SK-N-SH (cell line): ENCODE measurements around the gene ACYP2. TPM values are rescaled to one million over a fixed set of nuclear protein-coding genes. Genes with fewer than 3 reads are reported as not detected.

ENCODE experiments used
- CTCF ChIA-PET: fragments of 300-600, 350-600 bp; formaldehyde crosslinking; extraction: SDS; loops from one replicate; lab custom pipeline; 2021; lab: Yijun Ruan, JAX
- POLR2A ChIA-PET: fragments of 350-600 bp; sonication (Branson Sonifier 250); formaldehyde crosslinking; extraction: SDS; loops from one replicate; lab custom pipeline; 2020; ENCODE audit warnings: antibody characterized with exemption, inconsistent platforms; lab: Yijun Ruan, JAX
- DNase-seq: peaks from one replicate; pipeline ENCODE4 v3.0.0; 2012
- H2AFZ ChIP-seq: fragments of 200-600 bp; sonication (generic); 2 replicates; pipeline ENCODE4 v1.8.1; 2016; ENCODE audit warnings: antibody characterized with exemption, mild to moderate bottlenecking, low read depth
- H3F3A ChIP-seq: fragments of 200-600 bp; sonication (generic); replicated peaks from 2 replicates; pipeline ENCODE3; 2016; ENCODE audit warnings: antibody characterized with exemption, mild to moderate bottlenecking; ENCODE audit not compliant: insufficient read depth
- H3K27ac ChIP-seq, 2 experiments: fragments of 200-500 bp in 1 of 2; fragments of 200-600 bp in 1 of 2; sonication (Bioruptor generic) in 1 of 2; sonication (generic), shearing (Covaris generic) in 1 of 2; 2 replicates each; pipeline versions ENCODE4 v1.5.1 to v1.6.1; 2014 to 2016; ENCODE audit warnings: low read depth in 2 of 2, inconsistent platforms in 1 of 2, low read length in 1 of 2, mild to moderate bottlenecking in 1 of 2, mixed read lengths in 1 of 2
- H3K27me3 ChIP-seq: fragments of 200-600 bp; sonication (generic), shearing (Covaris generic); 2 replicates; pipeline ENCODE4 v1.6.1; 2016; ENCODE audit warnings: mixed run types; ENCODE audit not compliant: insufficient read depth
- H3K36me3 ChIP-seq, 2 experiments: fragments of 200-500 bp in 1 of 2; fragments of 200-600 bp in 1 of 2; sonication (Bioruptor generic) in 1 of 2; sonication (generic) in 1 of 2; replicated peaks in 1 of 2; 2 replicates each; pipeline versions ENCODE3 to v1.5.1; 2014 to 2016; ENCODE audit warnings: low read length in 1 of 2, mild to moderate bottlenecking in 1 of 2; ENCODE audit not compliant: insufficient read depth in 2 of 2, control insufficient read depth in 1 of 2
- H3K4me1 ChIP-seq, 2 experiments: fragments of 200-500 bp in 1 of 2; fragments of 200-600 bp in 1 of 2; sonication (Bioruptor generic) in 1 of 2; sonication (generic), shearing (Covaris generic) in 1 of 2; 2 replicates each; pipeline versions ENCODE4 v1.5.1 to v1.6.1; 2014 to 2016; ENCODE audit warnings: low read depth in 1 of 2, low read length in 1 of 2, mixed run types in 1 of 2; ENCODE audit not compliant: insufficient read depth in 2 of 2, control insufficient read depth in 1 of 2
- H3K4me2 ChIP-seq: fragments of 200-600 bp; sonication (generic), shearing (Covaris generic); 2 replicates; pipeline ENCODE4 v1.6.1; 2017; ENCODE audit warnings: mixed run types
- H3K4me3 ChIP-seq, 2 experiments: fragments of 200-500 bp in 1 of 2; fragments of 200-600 bp in 1 of 2; sonication (Bioruptor generic) in 1 of 2; sonication (generic), shearing (Covaris generic) in 1 of 2; 2 replicates each; pipeline versions ENCODE4 v1.5.1 to v1.8.1; 2014 to 2016; ENCODE audit warnings: low read depth in 2 of 2, inconsistent platforms in 1 of 2, low read length in 1 of 2, mild to moderate bottlenecking in 1 of 2, mixed read lengths in 1 of 2, moderate library complexity in 1 of 2
- H3K79me2 ChIP-seq: fragments of 200-600 bp; sonication (generic); 2 replicates; pipeline ENCODE4 v1.8.1; 2017; ENCODE audit warnings: mild to moderate bottlenecking; ENCODE audit not compliant: insufficient read depth
- H3K9ac ChIP-seq: fragments of 200-600 bp; sonication (generic); 2 replicates; pipeline ENCODE4 v1.6.1; 2017; ENCODE audit warnings: mixed run types
- H3K9me2 ChIP-seq: fragments of 200-600 bp; sonication (generic); 2 replicates; pipeline ENCODE4 v1.6.1; 2017; ENCODE audit warnings: mixed run types
- H3K9me3 ChIP-seq: fragments of 200-600 bp; sonication (generic); 2 replicates; pipeline ENCODE4 v1.6.1; 2017; ENCODE audit warnings: mixed run types, mild to moderate bottlenecking, moderate library complexity
- H4K20me1 ChIP-seq: fragments of 200-600 bp; sonication (generic); 2 replicates; pipeline ENCODE4 v1.6.1; 2017; ENCODE audit warnings: mild to moderate bottlenecking, mixed run types; ENCODE audit not compliant: insufficient read depth
- CHD2 ChIP-seq: fragments of 150-350 bp; IDR thresholded peaks from 2 replicates; pipeline ENCODE4 v1.6.1; 2018; ENCODE audit warnings: low read length; ENCODE audit not compliant: partially characterized antibody
- ELF1 ChIP-seq: IDR thresholded peaks from 2 replicates; pipeline ENCODE4 v1.4.0; 2012
- EP300 ChIP-seq, 2 experiments: IDR thresholded peaks; 2 replicates each; pipeline versions ENCODE4 v1.4.0 to v1.6.1; 2012; ENCODE audit warnings: borderline replicate concordance in 1 of 2, low read depth in 1 of 2, low read length in 1 of 2
- FOSL2 ChIP-seq: IDR thresholded peaks from 2 replicates; pipeline ENCODE4 v1.4.0; 2012; ENCODE audit warnings: low read depth, mild to moderate bottlenecking, moderate library complexity, borderline replicate concordance
- FOXM1 ChIP-seq: IDR thresholded peaks from 2 replicates; pipeline ENCODE4 v1.4.0; 2012; ENCODE audit warnings: low read depth, mild to moderate bottlenecking
- GABPA ChIP-seq: IDR thresholded peaks from 2 replicates; pipeline ENCODE4 v1.4.0; 2012; ENCODE audit warnings: low read depth, mild to moderate bottlenecking
- GATA2 ChIP-seq: sonication (generic); formaldehyde crosslinking; IDR thresholded peaks from 2 replicates; pipeline ENCODE4 v1.5.0; 2020; ENCODE audit warnings: mild to moderate bottlenecking, missing genetic modification reagents
- MEF2A ChIP-seq: IDR thresholded peaks from 2 replicates; pipeline ENCODE4 v1.4.0; 2012; ENCODE audit warnings: low read depth, borderline replicate concordance
- MXI1 ChIP-seq: IDR thresholded peaks from 2 replicates; pipeline ENCODE4 v1.6.1; 2012; ENCODE audit warnings: mild to moderate bottlenecking, low read depth, low read length, improper control_type of control experiment
- NFIC ChIP-seq: IDR thresholded peaks from 2 replicates; pipeline ENCODE4 v1.4.0; 2012; ENCODE audit warnings: borderline replicate concordance
- POLR2AphosphoS5 ChIP-seq: IDR thresholded peaks from 2 replicates; pipeline ENCODE4 v1.6.1; 2012; ENCODE audit warnings: low read depth, low read length
- RFX5 ChIP-seq: IDR thresholded peaks from 2 replicates; pipeline ENCODE4 v1.6.1; 2012; ENCODE audit warnings: mild to moderate bottlenecking, improper control_type of control experiment, low read length
- SIN3A ChIP-seq: IDR thresholded peaks from 2 replicates; pipeline ENCODE4 v1.6.1; 2012; ENCODE audit warnings: low read depth, mild to moderate bottlenecking, low read length, moderate library complexity, borderline replicate concordance
- SMC3 ChIP-seq: IDR thresholded peaks from 2 replicates; pipeline ENCODE4 v1.6.1; 2012; ENCODE audit warnings: low read depth, low read length, improper control_type of control experiment
- TAF1 ChIP-seq: IDR thresholded peaks from 2 replicates; pipeline ENCODE4 v1.6.1; 2012; ENCODE audit warnings: low read depth, mild to moderate bottlenecking, low read length, moderate library complexity, borderline replicate concordance
- WGBS: methylation state at CpG from one replicate; pipeline ENCODE4 v1.1.6; 2017; ENCODE audit warnings: low lambda C conversion rate; 5-methylcytosine and 5-hydroxymethylcytosine counted together
- polyA plus RNA-seq, 3 experiments: library from polyadenylated mRNA; depleted of rRNA; stranded (reverse); fragments of >200 nt; gene quantifications; 2 replicates each; pipeline ENCODE4 v1.2.3, GENCODE V29; 2012
- TF ChIP-seq, protein P1 (sequence below): IDR thresholded peaks from 2 replicates; pipeline ENCODE4 v1.4.0; 2012; ENCODE audit warnings: low read depth, borderline replicate concordance
- TF ChIP-seq, protein P2 (sequence below): IDR thresholded peaks from 2 replicates; pipeline ENCODE4 v1.4.0; 2012; ENCODE audit warnings: low read depth
- TF ChIP-seq, protein P3 (sequence below): fragments of 150-350 bp; IDR thresholded peaks from 2 replicates; pipeline ENCODE4 v1.6.1; 2017; ENCODE audit warnings: antibody characterized with exemption, low read length, low read depth, borderline replicate concordance
- TF ChIP-seq, protein P4 (sequence below): IDR thresholded peaks from 2 replicates; pipeline ENCODE4; 2012

The ACYP2 gene
- polyA plus RNA-seq, 1 of the 3 experiments (the other 2 are of a cell fraction): 8.8 TPM

DNA sequence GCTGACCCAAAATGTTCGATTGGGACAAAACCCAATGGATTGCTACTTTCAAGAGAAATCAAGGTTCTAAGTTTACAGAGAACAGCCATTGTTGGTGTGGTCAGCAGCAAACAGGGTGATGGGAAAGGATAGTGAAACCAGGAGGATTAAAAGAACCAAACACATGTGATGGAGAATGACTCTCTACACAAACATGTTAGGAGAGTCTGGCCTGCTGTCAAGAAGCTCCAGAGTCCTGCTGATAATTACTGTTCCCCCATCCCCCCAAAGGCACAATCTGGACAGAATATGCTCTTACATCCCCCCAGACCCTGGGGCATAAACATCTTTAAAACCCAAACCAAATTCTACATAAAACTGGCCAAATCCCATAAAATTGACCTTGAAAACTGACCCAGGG, 32.0 kb upstream of the ACYP2 start:
- CTCF ChIA-PET: interaction anchor here (0.7 to 1.2 kb wide), 2 partner anchors 24 to 27 kb away, joined by 3 to 6 read pairs; no protein-coding TSS in a partner anchor
- no peaks in the 10 kb centered on the region for H4K20me1 ChIP-seq
- peaks cover 3% of the 10 kb centered on the region for H3F3A ChIP-seq
- H3K9ac ChIP-seq: no peak overlapping the region
- no peaks in the 10 kb centered on the region for H3K27me3 ChIP-seq
- 73% methylated on average over 1 of the region's 1 CpG for WGBS
- no peak overlapping the region for H3K4me3 ChIP-seq
- no peak overlapping the region for H3K27ac ChIP-seq
- POLR2A ChIA-PET: no interaction called here
- H3K79me2 ChIP-seq: no peaks in the 10 kb centered on the region
- DNase-seq: no peak
- no peaks in the 10 kb centered on the region for H3K9me3 ChIP-seq
- no peak for TF ChIP-seq ELF1
- TF ChIP-seq GABPA: no peak
- no peak for TF ChIP-seq SIN3A
- TF ChIP-seq, protein P1, sequence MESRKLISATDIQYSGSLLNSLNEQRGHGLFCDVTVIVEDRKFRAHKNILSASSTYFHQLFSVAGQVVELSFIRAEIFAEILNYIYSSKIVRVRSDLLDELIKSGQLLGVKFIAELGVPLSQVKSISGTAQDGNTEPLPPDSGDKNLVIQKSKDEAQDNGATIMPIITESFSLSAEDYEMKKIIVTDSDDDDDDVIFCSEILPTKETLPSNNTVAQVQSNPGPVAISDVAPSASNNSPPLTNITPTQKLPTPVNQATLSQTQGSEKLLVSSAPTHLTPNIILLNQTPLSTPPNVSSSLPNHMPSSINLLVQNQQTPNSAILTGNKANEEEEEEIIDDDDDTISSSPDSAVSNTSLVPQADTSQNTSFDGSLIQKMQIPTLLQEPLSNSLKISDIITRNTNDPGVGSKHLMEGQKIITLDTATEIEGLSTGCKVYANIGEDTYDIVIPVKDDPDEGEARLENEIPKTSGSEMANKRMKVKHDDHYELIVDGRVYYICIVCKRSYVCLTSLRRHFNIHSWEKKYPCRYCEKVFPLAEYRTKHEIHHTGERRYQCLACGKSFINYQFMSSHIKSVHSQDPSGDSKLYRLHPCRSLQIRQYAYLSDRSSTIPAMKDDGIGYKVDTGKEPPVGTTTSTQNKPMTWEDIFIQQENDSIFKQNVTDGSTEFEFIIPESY: no peak
- TF ChIP-seq EP300 (IDR thresholded peaks at IDR 0.05; ENCODE audit: borderline replicate concordance in 1 of 2, low read depth in 1 of 2, low read length in 1 of 2): no peak
- TF ChIP-seq, protein P2, sequence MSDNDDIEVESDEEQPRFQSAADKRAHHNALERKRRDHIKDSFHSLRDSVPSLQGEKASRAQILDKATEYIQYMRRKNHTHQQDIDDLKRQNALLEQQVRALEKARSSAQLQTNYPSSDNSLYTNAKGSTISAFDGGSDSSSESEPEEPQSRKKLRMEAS: no peak
- TF ChIP-seq, protein P3, sequence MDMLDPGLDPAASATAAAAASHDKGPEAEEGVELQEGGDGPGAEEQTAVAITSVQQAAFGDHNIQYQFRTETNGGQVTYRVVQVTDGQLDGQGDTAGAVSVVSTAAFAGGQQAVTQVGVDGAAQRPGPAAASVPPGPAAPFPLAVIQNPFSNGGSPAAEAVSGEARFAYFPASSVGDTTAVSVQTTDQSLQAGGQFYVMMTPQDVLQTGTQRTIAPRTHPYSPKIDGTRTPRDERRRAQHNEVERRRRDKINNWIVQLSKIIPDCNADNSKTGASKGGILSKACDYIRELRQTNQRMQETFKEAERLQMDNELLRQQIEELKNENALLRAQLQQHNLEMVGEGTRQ: no peak
- no peak for TF ChIP-seq SMC3
- TF ChIP-seq NFIC: no peak
- TF ChIP-seq RFX5: no peak
- no peak for TF ChIP-seq FOSL2
- TF ChIP-seq POLR2AphosphoS5: no peak
- no peak for TF ChIP-seq GATA2
- no peak for TF ChIP-seq MXI1
- no peak for TF ChIP-seq CHD2
- TF ChIP-seq FOXM1: no peak
- no peak for TF ChIP-seq MEF2A
- TF ChIP-seq, protein P4, sequence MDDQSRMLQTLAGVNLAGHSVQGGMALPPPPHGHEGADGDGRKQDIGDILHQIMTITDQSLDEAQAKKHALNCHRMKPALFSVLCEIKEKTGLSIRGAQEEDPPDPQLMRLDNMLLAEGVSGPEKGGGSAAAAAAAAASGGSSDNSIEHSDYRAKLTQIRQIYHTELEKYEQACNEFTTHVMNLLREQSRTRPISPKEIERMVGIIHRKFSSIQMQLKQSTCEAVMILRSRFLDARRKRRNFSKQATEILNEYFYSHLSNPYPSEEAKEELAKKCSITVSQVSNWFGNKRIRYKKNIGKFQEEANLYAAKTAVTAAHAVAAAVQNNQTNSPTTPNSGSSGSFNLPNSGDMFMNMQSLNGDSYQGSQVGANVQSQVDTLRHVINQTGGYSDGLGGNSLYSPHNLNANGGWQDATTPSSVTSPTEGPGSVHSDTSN: no peak
- no peak for TF ChIP-seq TAF1
- no peaks in the 10 kb centered on the region for H3K36me3 ChIP-seq
- no peaks in the 10 kb centered on the region for H3K9me2 ChIP-seq
- H2AFZ ChIP-seq: no peak overlapping the region
- H3K4me2 ChIP-seq: no peak overlapping the region
- H3K4me1 ChIP-seq: no peaks in the 10 kb centered on the region; a peak in 1 of 4 replicates
